Right atrium auricular region (tissue), 2 donors: ENCODE data around the gene CXCL14. TPM values are rescaled to one million over a fixed set of nuclear protein-coding genes. Genes with fewer than 3 reads are reported as not detected.

ENCODE experiments used
- DNase-seq: peaks from one replicate; pipeline ENCODE4 v3.0.0-alpha.2; 2019; ENCODE audit warnings: low spot score
- H3K27ac ChIP-seq, 2 donors: fragments of 200-600 bp; sonication (generic); 1 replicate in 1 of 2; 2 replicates in 1 of 2; pipeline ENCODE4 v1.5.1; 2016 to 2019
- H3K27me3 ChIP-seq, 2 donors: fragments of 200-600 bp; sonication (generic); one replicate each; pipeline versions ENCODE4 v1.5.1 to v1.6.0; 2017 to 2019
- H3K36me3 ChIP-seq: fragments of 200-600 bp; sonication (generic); one replicate; pipeline ENCODE4 v1.5.1; 2016
- H3K4me1 ChIP-seq, 2 donors: fragments of 200-600 bp; sonication (generic); one replicate each; pipeline versions ENCODE4 v1.5.1 to v1.6.0; 2017 to 2019
- H3K4me3 ChIP-seq, 2 donors: fragments of 200-600 bp; sonication (generic); 1 replicate in 1 of 2; 2 replicates in 1 of 2; pipeline ENCODE4 v1.5.1; 2017 to 2019; ENCODE audit warnings: mild to moderate bottlenecking in 1 of 2, moderate library complexity in 1 of 2
- H3K9me3 ChIP-seq, 2 donors: fragments of 200-600 bp; sonication (generic); one replicate each; pipeline ENCODE4 v1.5.1; 2019
- total RNA-seq, 2 donors: library from RNA; depleted of rRNA; stranded (reverse); fragments of >200 nt; gene quantifications; one replicate each; pipeline ENCODE4 v1.1.0, GENCODE V29; 2016
- TF ChIP-seq, protein P1 (sequence below), 2 donors: fragments of 200-600 bp; sonication (generic); IDR thresholded peaks; one replicate each; pipeline ENCODE4 v1.5.1; 2019; ENCODE audit warnings: antibody characterized with exemption in 2 of 2

Gene CXCL14
- total RNA-seq, 2 donors from 2014 or later, result 0.33 to 3.1 TPM

DNA sequence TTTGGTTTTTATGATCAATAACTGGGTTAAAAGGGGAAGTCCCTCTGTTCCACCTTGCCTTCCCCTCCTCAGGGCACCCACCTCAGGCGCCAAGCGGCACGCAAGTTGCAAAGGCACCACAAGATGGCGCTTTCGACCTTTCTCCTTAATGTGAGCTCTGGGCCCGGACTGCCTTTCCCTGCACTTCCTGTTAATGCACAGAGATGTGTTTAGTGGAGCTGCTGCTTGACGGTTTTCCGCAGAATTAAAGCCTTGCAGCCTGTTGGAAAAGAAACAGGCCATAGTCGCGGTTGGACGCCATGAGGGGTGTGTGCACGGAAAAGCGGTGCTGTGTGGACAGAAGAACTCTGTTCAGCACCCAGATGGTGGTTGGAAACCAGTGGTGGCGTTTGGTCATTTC, 17.9 kb downstream of the CXCL14 start:
- no peak overlapping the region for H3K27ac ChIP-seq
- no peaks in the 10 kb centered on the region for H3K36me3 ChIP-seq
- no peaks in the 10 kb centered on the region for H3K9me3 ChIP-seq
- peak; percentile 78 for DNase-seq
- H3K27me3 ChIP-seq, result no peaks in the 10 kb centered on the region
- no peaks in the 10 kb centered on the region for H3K4me1 ChIP-seq
- no peak overlapping the region for H3K4me3 ChIP-seq
- TF ChIP-seq, protein P1, sequence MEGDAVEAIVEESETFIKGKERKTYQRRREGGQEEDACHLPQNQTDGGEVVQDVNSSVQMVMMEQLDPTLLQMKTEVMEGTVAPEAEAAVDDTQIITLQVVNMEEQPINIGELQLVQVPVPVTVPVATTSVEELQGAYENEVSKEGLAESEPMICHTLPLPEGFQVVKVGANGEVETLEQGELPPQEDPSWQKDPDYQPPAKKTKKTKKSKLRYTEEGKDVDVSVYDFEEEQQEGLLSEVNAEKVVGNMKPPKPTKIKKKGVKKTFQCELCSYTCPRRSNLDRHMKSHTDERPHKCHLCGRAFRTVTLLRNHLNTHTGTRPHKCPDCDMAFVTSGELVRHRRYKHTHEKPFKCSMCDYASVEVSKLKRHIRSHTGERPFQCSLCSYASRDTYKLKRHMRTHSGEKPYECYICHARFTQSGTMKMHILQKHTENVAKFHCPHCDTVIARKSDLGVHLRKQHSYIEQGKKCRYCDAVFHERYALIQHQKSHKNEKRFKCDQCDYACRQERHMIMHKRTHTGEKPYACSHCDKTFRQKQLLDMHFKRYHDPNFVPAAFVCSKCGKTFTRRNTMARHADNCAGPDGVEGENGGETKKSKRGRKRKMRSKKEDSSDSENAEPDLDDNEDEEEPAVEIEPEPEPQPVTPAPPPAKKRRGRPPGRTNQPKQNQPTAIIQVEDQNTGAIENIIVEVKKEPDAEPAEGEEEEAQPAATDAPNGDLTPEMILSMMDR (IDR thresholded peaks at IDR 0.05), result peak; percentile 52 to 88

GRCh38 chr5:135559354-135559753, 19.4 kb downstream of the CXCL14 start:
- no peaks in the 10 kb centered on the region for H3K4me1 ChIP-seq
- TF ChIP-seq, protein P1 (IDR thresholded peaks at IDR 0.05), result no peak
- H3K27me3 ChIP-seq, result no peaks in the 10 kb centered on the region
- no peak overlapping the region for H3K27ac ChIP-seq
- no peaks in the 10 kb centered on the region for H3K9me3 ChIP-seq
- H3K4me3 ChIP-seq, result no peak overlapping the region
- no peak for DNase-seq
- H3K36me3 ChIP-seq, result no peaks in the 10 kb centered on the region

GRCh38 chr5:135557076-135557838, 21.5 kb downstream of the CXCL14 start:
- H3K4me1 ChIP-seq, result no peaks in the 10 kb centered on the region
- TF ChIP-seq, protein P1 (IDR thresholded peaks at IDR 0.05), result no peak
- no peak for DNase-seq
- no peaks in the 10 kb centered on the region for H3K27me3 ChIP-seq
- H3K27ac ChIP-seq, result no peak overlapping the region
- no peaks in the 10 kb centered on the region for H3K36me3 ChIP-seq
- no peaks in the 10 kb centered on the region for H3K9me3 ChIP-seq
- H3K4me3 ChIP-seq, result no peak overlapping the region

- Histone ChIP-seq H3K4me1 (no peaks in the 10 kb centered on the region), H3K4me3 (no peak overlapping the region), H3K27ac (no peak overlapping the region), H3K9me3 (no peaks in the 10 kb centered on the region), H3K36me3 (no peaks in the 10 kb centered on the region), H3K27me3 (no peaks in the 10 kb centered on the region)
- TF ChIP-seq, protein P1 (IDR thresholded peaks at IDR 0.05), result no peak
- no peak for DNase-seq
Observed at GRCh38 chr5:135556620-135557019, 22.2 kb downstream of the CXCL14 start.

DNA sequence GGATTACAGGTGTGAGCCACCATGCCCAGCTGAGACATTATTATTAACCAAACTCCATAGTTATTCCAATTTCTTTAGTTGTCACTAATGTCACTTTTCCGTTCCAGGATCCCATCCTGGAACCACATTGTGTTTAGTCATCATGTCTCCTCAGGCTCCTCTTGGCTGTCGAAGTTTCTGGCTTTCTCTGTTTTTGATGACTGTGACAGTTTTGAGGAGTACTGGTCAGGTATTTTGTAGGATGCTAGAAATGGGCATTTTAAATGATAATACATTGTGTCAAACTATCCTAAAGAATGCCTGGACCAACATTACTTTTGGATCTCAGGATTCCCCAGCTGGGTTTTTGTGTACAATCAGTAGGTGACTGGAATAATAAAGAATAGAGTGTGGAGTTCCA, 23.3 kb downstream of the CXCL14 start:
- no peaks in the 10 kb centered on the region for H3K4me1 ChIP-seq
- no peak overlapping the region for H3K27ac ChIP-seq
- no peaks in the 10 kb centered on the region for H3K9me3 ChIP-seq
- DNase-seq, result no peak
- H3K4me3 ChIP-seq, result no peak overlapping the region
- H3K36me3 ChIP-seq, result no peaks in the 10 kb centered on the region
- TF ChIP-seq, protein P1 (IDR thresholded peaks at IDR 0.05), result no peak
- H3K27me3 ChIP-seq, result no peaks in the 10 kb centered on the region
